Body of pancreas (tissue), 4 donors: ENCODE results near the gene NEXN. TPM values are rescaled to one million over a fixed set of nuclear protein-coding genes. Genes with fewer than 3 reads are reported as not detected.

Experiments
- ATAC-seq: fragments of 150-250 bp; one replicate; pipeline ENCODE4 v1.9.1; 2016
- DNase-seq, 4 donors: peaks; one replicate each; pipeline ENCODE4 v3.0.0-alpha.2; 2019
- H3K27ac ChIP-seq, 4 donors: fragments of 200-600 bp; sonication (generic); 1 replicate in 3 of 4; 2 replicates in 1 of 4; pipeline versions ENCODE4 v1.5.1 to v1.6.1; 2016 to 2019; ENCODE audit warnings: mild to moderate bottlenecking in 1 of 4, mixed read lengths in 1 of 4, moderate library complexity in 1 of 4
- H3K27me3 ChIP-seq, 2 donors: fragments of 200-600 bp; sonication (generic); one replicate each; pipeline ENCODE4 v1.6.0; 2016; ENCODE audit warnings: mild to moderate bottlenecking in 1 of 2
- H3K36me3 ChIP-seq, 2 donors: fragments of 200-600 bp; sonication (generic); replicated peaks in 1 of 2; 2 replicates each; pipeline ENCODE4 v1.5.1; 2016; ENCODE audit warnings: low read depth in 2 of 2; ENCODE audit not compliant: insufficient read depth in 1 of 2
- H3K4me1 ChIP-seq: fragments of 200-600 bp; sonication (generic); one replicate; pipeline ENCODE4 v1.6.0; 2016
- H3K4me3 ChIP-seq, 2 donors: fragments of 200-600 bp; sonication (generic); 1 replicate in 1 of 2; 2 replicates in 1 of 2; pipeline ENCODE4 v1.5.1; 2016 to 2019
- H3K9me3 ChIP-seq, 3 donors: fragments of 200-600 bp; sonication (generic); 1 replicate in 2 of 3; 2 replicates in 1 of 3; pipeline ENCODE4 v1.5.1; 2016
- CTCF ChIP-seq, 7 experiments: fragments of 450-650 bp in 4 of 7; fragments of 200-600 bp in 3 of 7; sonication (generic) in 3 of 7; IDR thresholded peaks; one replicate each; pipeline ENCODE4 v1.5.1; 2016 to 2019; ENCODE audit warnings: antibody characterized with exemption in 7 of 7
- POLR2A ChIP-seq, 3 donors: fragments of 450-650 bp; IDR thresholded peaks; one replicate each; pipeline ENCODE4 v1.6.1; 2016; ENCODE audit warnings: antibody characterized with exemption in 3 of 3, mild to moderate bottlenecking in 2 of 3
- WGBS, 2 donors: methylation state at CpG; one replicate each; pipeline ENCODE4 v1.1.5; 2017; 5-methylcytosine and 5-hydroxymethylcytosine counted together
- intact Hi-C: fragments of 100-400 bp; cut with DNase I; formaldehyde crosslinking; loops from one replicate; pipeline ENCODE4 v1.15.1; 2023
- total RNA-seq, 2 donors: library from RNA; depleted of rRNA; stranded (reverse); fragments of >200 nt; gene quantifications; one replicate each; pipeline ENCODE4 v1.1.0, GENCODE V29; 2016

The NEXN gene
- total RNA-seq, 2 donors from 2014 or later = 7.5 to 13.2 TPM

GRCh38 chr1:77970192-77970591, 81.8 kb downstream of the NEXN start:
- Histone ChIP-seq H3K27me3 (no peaks in the 10 kb centered on the region), H3K4me1 (peaks cover 41% of the 10 kb centered on the region), H3K36me3 (peaks cover 10 to 20% of the 10 kb centered on the region in 2 donors), H3K27ac (no peak overlapping the region), H3K9me3 (no peaks in the 10 kb centered on the region), H3K4me3 (no peak overlapping the region)
- DNase-seq (no peak), ATAC-seq (no peak)
- intact Hi-C loops = no loop called here
- 34 to 39% methylated on average over 1 of the region's 1 CpG for WGBS, 2 donors
- TF ChIP-seq POLR2A (IDR thresholded peaks at IDR 0.05) (no peak), CTCF (IDR thresholded peaks at IDR 0.05) (no peak)

- Histone ChIP-seq H3K27ac (no peak overlapping the region), H3K36me3 (peaks cover 3 to 10% of the 10 kb centered on the region in 2 donors), H3K27me3 (no peaks in the 10 kb centered on the region), H3K4me1 (peaks cover 59% of the 10 kb centered on the region), H3K4me3 (no peak overlapping the region), H3K9me3 (no peaks in the 10 kb centered on the region)
- TF ChIP-seq CTCF (IDR thresholded peaks at IDR 0.05) (no peak), POLR2A (IDR thresholded peaks at IDR 0.05) (no peak)
- DNase-seq (no peak), ATAC-seq (no peak)
- intact Hi-C loops = no loop called here
- WGBS, 2 donors = 70 to 82% methylated on average over 3 of the region's 3 CpGs
These were observed 83.7 kb downstream of the NEXN start for GRCh38 chr1:77972080-77972479.

GRCh38 chr1:77975386-77975785, 87.0 kb downstream of the NEXN start:
- DNase-seq (no peak), ATAC-seq (no peak)
- H3K27me3 ChIP-seq = no peaks in the 10 kb centered on the region
- H3K4me1 ChIP-seq = peaks cover 53% of the 10 kb centered on the region
- WGBS, 2 donors = 8 to 11% methylated on average over 4 of the region's 4 CpGs
- intact Hi-C loops = no loop called here
- H3K4me3 ChIP-seq = no peak overlapping the region
- peak overlapping the region in 3 of 4 donors; percentile 27 to 99 (median 95) for H3K27ac ChIP-seq
- no peak for TF ChIP-seq POLR2A (IDR thresholded peaks at IDR 0.05)
- no peaks in the 10 kb centered on the region for H3K9me3 ChIP-seq
- no peaks in the 10 kb centered on the region for H3K36me3 ChIP-seq

GRCh38 chr1:77975907-77976306, 87.5 kb downstream of the NEXN start:
- no peaks in the 10 kb centered on the region for H3K27me3 ChIP-seq
- H3K4me3 ChIP-seq = no peak overlapping the region
- H3K9me3 ChIP-seq = no peaks in the 10 kb centered on the region
- DNase-seq (no peak), ATAC-seq (no peak)
- peak overlapping the region in 3 of 4 donors; percentile 27 to 99 (median 95) for H3K27ac ChIP-seq
- TF ChIP-seq CTCF (IDR thresholded peaks at IDR 0.05) (no peak), POLR2A (IDR thresholded peaks at IDR 0.05) (no peak)
- WGBS, 2 donors = 10 to 19% methylated on average over 2 of the region's 2 CpGs
- peaks cover 51% of the 10 kb centered on the region for H3K4me1 ChIP-seq
- intact Hi-C loops = no loop called here
- H3K36me3 ChIP-seq = no peaks in the 10 kb centered on the region

- ATAC-seq (no peak), DNase-seq (no peak)
- peak overlapping the region in 1 of 2 donors; percentile 54 for H3K4me3 ChIP-seq
- 20 to 38% methylated on average over 13 of the region's 13 CpGs for WGBS, 2 donors
- no peaks in the 10 kb centered on the region for H3K36me3 ChIP-seq
- no peak for TF ChIP-seq CTCF (IDR thresholded peaks at IDR 0.05)
- TF ChIP-seq POLR2A (IDR thresholded peaks at IDR 0.05) = no peak
- H3K27ac ChIP-seq = peak overlapping the region in 3 of 4 donors; percentile 95 to 99 (median 97)
- H3K9me3 ChIP-seq = no peaks in the 10 kb centered on the region
- peaks cover 52% of the 10 kb centered on the region for H3K4me1 ChIP-seq
- intact Hi-C loops = no loop called here
- no peaks in the 10 kb centered on the region for H3K27me3 ChIP-seq
These were observed 88.1 kb downstream of the NEXN start for GRCh38 chr1:77976433-77977076.
